HepG2 (cell line): Measurements from ENCODE around the gene IL21R. TPM values are rescaled to one million over a fixed set of nuclear protein-coding genes. Genes with fewer than 3 reads are reported as not detected.
A peak's percentile ranks its signal among the peaks of the same experiment; 100 is the strongest.

Experiments used
- CREB1 ChIP-seq, 2 experiments: fragments of 450-650 bp in 1 of 2; IDR thresholded peaks; 2 replicates each; pipeline ENCODE4 v1.6.1; 2016 to 2017; ENCODE audit warnings: control low read depth in 1 of 2, mild to moderate bottlenecking in 1 of 2, missing compliant biosample characterization in 1 of 2, missing genetic modification characterization in 1 of 2
- KDM5B ChIP-seq: sonication (generic); formaldehyde crosslinking; IDR thresholded peaks from 2 replicates; pipeline ENCODE4 v1.4.0; 2020; ENCODE audit warnings: missing genetic modification reagents, mild to moderate bottlenecking, borderline replicate concordance
- NFYC ChIP-seq: IDR thresholded peaks from 2 replicates; pipeline ENCODE4 v1.6.1; 2016; ENCODE audit warnings: missing genetic modification reagents, missing compliant biosample characterization
- NONO ChIP-seq, 2 experiments: fragments of 450-650 bp in 1 of 2; sonication (generic) in 1 of 2; formaldehyde crosslinking in 1 of 2; IDR thresholded peaks in 1 of 2; conservative IDR thresholded peaks in 1 of 2; 2 replicates each; pipeline versions ENCODE4 v1.6.1 to v1.8.0; 2017 to 2022; ENCODE audit warnings: mild to moderate bottlenecking in 1 of 2, missing genetic modification reagents in 1 of 2, moderate library complexity in 1 of 2
- ZMYM4 ChIP-seq: sonication (generic); formaldehyde crosslinking; IDR thresholded peaks from 2 replicates; pipeline ENCODE4 v1.8.1; 2023; ENCODE audit warnings: mild to moderate bottlenecking, missing genetic modification reagents
- ZNF138 ChIP-seq: sonication (generic); formaldehyde crosslinking; IDR thresholded peaks from 2 replicates; pipeline ENCODE4 v1.5.0; 2020; ENCODE audit warnings: mild to moderate bottlenecking, low read depth, missing genetic modification reagents
- ZNF260 ChIP-seq: sonication (generic); formaldehyde crosslinking; IDR thresholded peaks from 2 replicates; pipeline ENCODE4 v1.4.0; 2020; ENCODE audit warnings: missing genetic modification reagents, low read depth, mild to moderate bottlenecking, borderline replicate concordance
- ZNF331 ChIP-seq: sonication (generic); formaldehyde crosslinking; IDR thresholded peaks from 2 replicates; pipeline ENCODE4 v1.4.0; 2020; ENCODE audit warnings: missing genetic modification reagents
- ZNF574 ChIP-seq: sonication (generic); formaldehyde crosslinking; IDR thresholded peaks from 2 replicates; pipeline ENCODE4 v1.4.0; 2020; ENCODE audit warnings: missing genetic modification reagents
- ZNF784 ChIP-seq: sonication (generic); formaldehyde crosslinking; IDR thresholded peaks from 2 replicates; pipeline ENCODE4 v1.5.1; 2020; ENCODE audit warnings: missing genetic modification reagents, mild to moderate bottlenecking, borderline replicate concordance
- polyA plus RNA-seq, 8 experiments: library from polyadenylated mRNA; depleted of rRNA in 3 of 8; stranded (reverse) in 7 of 8; unstranded in 1 of 8; fragments of >200 nt; fragmentation: Illumina TruSeq in 4 of 8; extraction: Trizol in 4 of 8; gene quantifications; 2 replicates each; pipeline versions ENCODE4 v1.2.1 to v1.2.3, GENCODE V29; 2011 to 2016; ENCODE audit warnings: low read depth in 4 of 8, missing spikeins in 1 of 8, mixed read lengths in 1 of 8; ENCODE audit not compliant: insufficient read depth in 1 of 8
- total RNA-seq, 5 experiments: library from RNA; depleted of rRNA; stranded (reverse); fragments of >200 nt; fragmentation: Illumina TruSeq; extraction: Trizol; gene quantifications; 2 replicates each; pipeline ENCODE4 v1.2.3, GENCODE V29; 2016; ENCODE audit warnings: low read depth in 1 of 5
- TF ChIP-seq, protein P1 (sequence below): IDR thresholded peaks from 2 replicates; pipeline ENCODE4 v1.6.1; 2012; ENCODE audit warnings: low read depth, low read length, improper control_type of control experiment
- TF ChIP-seq, protein P2 (sequence below): sonication (generic); formaldehyde crosslinking; IDR thresholded peaks from 2 replicates; pipeline ENCODE4 v1.5.0; 2020; ENCODE audit warnings: mild to moderate bottlenecking, missing genetic modification reagents, moderate library complexity

The IL21R gene
- total and polyA plus RNA-seq, 2 of the 13 experiments (the other 11 are each of a cell fraction or from before 2014, with no cell fraction given): 0.49 to 0.64 TPM

- 0 out of 2 replicates have a peak, but pooled peaks have one; percentile 32 for TF ChIP-seq ZNF331
- 0 out of 2 replicates have a peak, but pooled peaks have one; percentile 34 for TF ChIP-seq KDM5B (CRISPR knock-in tag)
- TF ChIP-seq, protein P1, sequence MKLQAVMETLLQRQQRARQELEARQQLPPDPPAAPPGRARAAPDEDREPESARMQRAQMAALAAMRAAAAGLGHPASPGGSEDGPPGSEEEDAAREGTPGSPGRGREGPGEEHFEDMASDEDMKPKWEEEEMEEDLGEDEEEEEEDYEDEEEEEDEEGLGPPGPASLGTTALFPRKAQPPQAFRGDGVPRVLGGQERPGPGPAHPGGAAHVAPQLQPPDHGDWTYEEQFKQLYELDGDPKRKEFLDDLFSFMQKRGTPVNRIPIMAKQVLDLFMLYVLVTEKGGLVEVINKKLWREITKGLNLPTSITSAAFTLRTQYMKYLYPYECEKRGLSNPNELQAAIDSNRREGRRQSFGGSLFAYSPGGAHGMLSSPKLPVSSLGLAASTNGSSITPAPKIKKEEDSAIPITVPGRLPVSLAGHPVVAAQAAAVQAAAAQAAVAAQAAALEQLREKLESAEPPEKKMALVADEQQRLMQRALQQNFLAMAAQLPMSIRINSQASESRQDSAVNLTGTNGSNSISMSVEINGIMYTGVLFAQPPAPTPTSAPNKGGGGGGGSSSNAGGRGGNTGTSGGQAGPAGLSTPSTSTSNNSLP: no peak; the same call in 1 of the 2 replicates
- no peak for TF ChIP-seq ZNF138 (CRISPR knock-in tag)
- TF ChIP-seq ZNF260 (CRISPR knock-in tag): no peak
- peak; percentile 50 for TF ChIP-seq CREB1 (IDR thresholded peaks at IDR 0.05)
- no peak for TF ChIP-seq CREB1 (CRISPR knock-in tag; IDR thresholded peaks at IDR 0.05)
- TF ChIP-seq NONO (IDR thresholded peaks at IDR 0.05): no peak
- TF ChIP-seq NONO (CRISPR knock-in tag; conservative IDR thresholded peaks at IDR 0.05): peak; percentile 60; the same call in 1 of the 2 replicates
- TF ChIP-seq NFYC: peak; percentile 93
- TF ChIP-seq ZMYM4 (CRISPR knock-in tag): peak; percentile 94
- peak; percentile 98 for TF ChIP-seq ZNF574 (CRISPR knock-in tag)
- 0 out of 2 replicates have a peak, but pooled peaks have one; percentile 61 for TF ChIP-seq ZNF784 (CRISPR knock-in tag)
- TF ChIP-seq, protein P2, sequence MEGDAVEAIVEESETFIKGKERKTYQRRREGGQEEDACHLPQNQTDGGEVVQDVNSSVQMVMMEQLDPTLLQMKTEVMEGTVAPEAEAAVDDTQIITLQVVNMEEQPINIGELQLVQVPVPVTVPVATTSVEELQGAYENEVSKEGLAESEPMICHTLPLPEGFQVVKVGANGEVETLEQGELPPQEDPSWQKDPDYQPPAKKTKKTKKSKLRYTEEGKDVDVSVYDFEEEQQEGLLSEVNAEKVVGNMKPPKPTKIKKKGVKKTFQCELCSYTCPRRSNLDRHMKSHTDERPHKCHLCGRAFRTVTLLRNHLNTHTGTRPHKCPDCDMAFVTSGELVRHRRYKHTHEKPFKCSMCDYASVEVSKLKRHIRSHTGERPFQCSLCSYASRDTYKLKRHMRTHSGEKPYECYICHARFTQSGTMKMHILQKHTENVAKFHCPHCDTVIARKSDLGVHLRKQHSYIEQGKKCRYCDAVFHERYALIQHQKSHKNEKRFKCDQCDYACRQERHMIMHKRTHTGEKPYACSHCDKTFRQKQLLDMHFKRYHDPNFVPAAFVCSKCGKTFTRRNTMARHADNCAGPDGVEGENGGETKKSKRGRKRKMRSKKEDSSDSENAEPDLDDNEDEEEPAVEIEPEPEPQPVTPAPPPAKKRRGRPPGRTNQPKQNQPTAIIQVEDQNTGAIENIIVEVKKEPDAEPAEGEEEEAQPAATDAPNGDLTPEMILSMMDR (CRISPR knock-in tag): peak; percentile 94
Observed at GRCh38 chr16:27374804-27375425, 27.1 kb upstream of the IL21R start (continued).
